IPS-20b (cell line): ENCODE data around the gene PTPRM.

Source experiments
- H3K27ac ChIP-seq: one replicate; pipeline ENCODE4 v1.5.1; 2013; ENCODE audit warnings: low read length
- H3K27me3 ChIP-seq: 2 replicates; pipeline ENCODE4 v1.6.1; 2013; ENCODE audit warnings: mild to moderate bottlenecking, low read length, inconsistent platforms; ENCODE audit not compliant: insufficient read depth
- H3K36me3 ChIP-seq: 2 replicates; pipeline ENCODE4 v1.6.1; 2013; ENCODE audit warnings: low read depth, mild to moderate bottlenecking, inconsistent platforms, low read length, moderate library complexity; ENCODE audit not compliant: insufficient read depth
- H3K4me1 ChIP-seq: 2 replicates; pipeline ENCODE4 v1.6.1; 2013; ENCODE audit warnings: mild to moderate bottlenecking, control low read depth, inconsistent platforms, low read length, moderate library complexity; ENCODE audit not compliant: insufficient read depth
- H3K4me3 ChIP-seq: 2 replicates; pipeline ENCODE4 v1.5.1; 2013; ENCODE audit warnings: mild to moderate bottlenecking, low read length, inconsistent platforms
- H3K9ac ChIP-seq: 2 replicates; pipeline ENCODE4 v1.6.1; 2013; ENCODE audit warnings: low read depth, mild to moderate bottlenecking, inconsistent platforms, low read length, moderate library complexity
- H3K9me3 ChIP-seq: 2 replicates; pipeline ENCODE4 v1.6.1; 2013; ENCODE audit warnings: mild to moderate bottlenecking, low read depth, low read length, inconsistent platforms; ENCODE audit not compliant: insufficient read depth

PTPRM gene

GRCh38 chr18:7979714-7980113, 412.6 kb downstream of the PTPRM start:
- H3K4me1 ChIP-seq = no peaks in the 10 kb centered on the region
- H3K4me3 ChIP-seq = no peak overlapping the region
- H3K27me3 ChIP-seq = no peaks in the 10 kb centered on the region
- no peak overlapping the region for H3K27ac ChIP-seq
- no peaks in the 10 kb centered on the region for H3K36me3 ChIP-seq
- no peaks in the 10 kb centered on the region for H3K9me3 ChIP-seq
- H3K9ac ChIP-seq = no peak overlapping the region

GRCh38 chr18:7980136-7980535, 413.0 kb downstream of the PTPRM start:
- Histone ChIP-seq H3K36me3 (no peaks in the 10 kb centered on the region), H3K27me3 (no peaks in the 10 kb centered on the region), H3K4me3 (no peak overlapping the region), H3K27ac (no peak overlapping the region), H3K9ac (no peak overlapping the region), H3K4me1 (no peaks in the 10 kb centered on the region), H3K9me3 (no peaks in the 10 kb centered on the region)

- Histone ChIP-seq H3K4me3 (no peak overlapping the region), H3K27me3 (no peaks in the 10 kb centered on the region), H3K9me3 (no peaks in the 10 kb centered on the region), H3K36me3 (no peaks in the 10 kb centered on the region), H3K4me1 (no peaks in the 10 kb centered on the region), H3K27ac (no peak overlapping the region), H3K9ac (no peak overlapping the region)
Measured at GRCh38 chr18:7980656-7981055, 413.5 kb downstream of the PTPRM start.

GRCh38 chr18:7982216-7982615, 415.1 kb downstream of the PTPRM start:
- H3K4me3 ChIP-seq = no peak overlapping the region
- H3K36me3 ChIP-seq = no peaks in the 10 kb centered on the region
- no peak overlapping the region for H3K27ac ChIP-seq
- no peaks in the 10 kb centered on the region for H3K27me3 ChIP-seq
- H3K9me3 ChIP-seq = no peaks in the 10 kb centered on the region
- H3K4me1 ChIP-seq = no peaks in the 10 kb centered on the region
- no peak overlapping the region for H3K9ac ChIP-seq

- Histone ChIP-seq H3K4me1 (no peaks in the 10 kb centered on the region), H3K36me3 (no peaks in the 10 kb centered on the region), H3K4me3 (no peak overlapping the region), H3K9me3 (no peaks in the 10 kb centered on the region; the same call in 1 of the 2 replicates), H3K27ac (no peak overlapping the region), H3K9ac (no peak overlapping the region), H3K27me3 (no peaks in the 10 kb centered on the region)
Measured at GRCh38 chr18:7987284-7987976, 420.3 kb downstream of the PTPRM start.

- Histone ChIP-seq H3K27me3 (no peaks in the 10 kb centered on the region), H3K27ac (no peak overlapping the region), H3K4me1 (no peaks in the 10 kb centered on the region), H3K36me3 (no peaks in the 10 kb centered on the region), H3K9ac (no peak overlapping the region), H3K9me3 (no peaks in the 10 kb centered on the region; the same call in 1 of the 2 replicates), H3K4me3 (no peak overlapping the region)
Measured at GRCh38 chr18:7990670-7991069, 423.6 kb downstream of the PTPRM start.

GRCh38 chr18:8001711-8002301, 434.7 kb downstream of the PTPRM start:
- H3K4me3 ChIP-seq = no peak overlapping the region
- H3K9me3 ChIP-seq = no peaks in the 10 kb centered on the region
- H3K27me3 ChIP-seq = no peaks in the 10 kb centered on the region
- H3K27ac ChIP-seq = no peak overlapping the region
- H3K9ac ChIP-seq = no peak overlapping the region
- peaks cover 22% of the 10 kb centered on the region for H3K4me1 ChIP-seq
- no peaks in the 10 kb centered on the region for H3K36me3 ChIP-seq

- Histone ChIP-seq H3K9ac (no peak overlapping the region), H3K4me3 (no peak overlapping the region), H3K9me3 (no peaks in the 10 kb centered on the region), H3K4me1 (peaks cover 23% of the 10 kb centered on the region), H3K27ac (no peak overlapping the region), H3K27me3 (no peaks in the 10 kb centered on the region), H3K36me3 (no peaks in the 10 kb centered on the region)
Measured at GRCh38 chr18:8003878-8004675, 437.0 kb downstream of the PTPRM start.

GRCh38 chr18:8004792-8005191, 437.7 kb downstream of the PTPRM start:
- H3K4me1 ChIP-seq = peaks cover 23% of the 10 kb centered on the region
- no peak overlapping the region for H3K4me3 ChIP-seq
- H3K27ac ChIP-seq = no peak overlapping the region
- H3K9me3 ChIP-seq = no peaks in the 10 kb centered on the region
- H3K36me3 ChIP-seq = no peaks in the 10 kb centered on the region
- no peaks in the 10 kb centered on the region for H3K27me3 ChIP-seq
- no peak overlapping the region for H3K9ac ChIP-seq

GRCh38 chr18:8005870-8006569, 438.9 kb downstream of the PTPRM start:
- Histone ChIP-seq H3K9ac (no peak overlapping the region), H3K4me1 (peaks cover 23% of the 10 kb centered on the region), H3K27ac (no peak overlapping the region), H3K4me3 (no peak overlapping the region), H3K36me3 (no peaks in the 10 kb centered on the region), H3K9me3 (no peaks in the 10 kb centered on the region), H3K27me3 (no peaks in the 10 kb centered on the region)

GRCh38 chr18:8006979-8007378, 439.9 kb downstream of the PTPRM start:
- Histone ChIP-seq H3K4me3 (no peak overlapping the region), H3K36me3 (no peaks in the 10 kb centered on the region), H3K27ac (no peak overlapping the region), H3K9ac (no peak overlapping the region), H3K4me1 (peaks cover 23% of the 10 kb centered on the region), H3K27me3 (no peaks in the 10 kb centered on the region), H3K9me3 (no peaks in the 10 kb centered on the region)
